ENCODE measurements around the gene XRCC1. TPM values are rescaled to one million over a fixed set of nuclear protein-coding genes. Genes with fewer than 3 reads are reported as not detected.

XRCC1 gene
- total RNA-seq, 1 donor from 2014 or later = 6.4 TPM

- Histone ChIP-seq H3K27me3 (no peaks in the 10 kb centered on the region), H3K36me3 (peaks cover 30 to 31% of the 10 kb centered on the region in 2 donors), H3K27ac (no peak overlapping the region), H3K4me1 (peaks cover 0 to 3% of the 10 kb centered on the region in 2 donors), H3K9me3 (no peaks in the 10 kb centered on the region), H3K4me3 (no peak overlapping the region)
- DNase-seq (ENCODE audit: low spot score in 2 of 2) = no peak
- intact Hi-C loops (cut with DNase I) = no loop called here
- TF ChIP-seq CTCF (IDR thresholded peaks at IDR 0.05) = no peak
These were observed 76.3 kb downstream of the XRCC1 start for GRCh38 chr19:43499042-43499441.

GRCh38 chr19:43498233-43498842 lies 77.0 kb downstream of the XRCC1 start:
- H3K27ac ChIP-seq = no peak overlapping the region
- H3K27me3 ChIP-seq = no peaks in the 10 kb centered on the region
- H3K4me3 ChIP-seq = no peak overlapping the region
- TF ChIP-seq CTCF (IDR thresholded peaks at IDR 0.05) = no peak
- no peak for DNase-seq (ENCODE audit: low spot score in 2 of 2)
- peaks cover 0 to 2% of the 10 kb centered on the region in 2 donors for H3K4me1 ChIP-seq
- H3K36me3 ChIP-seq = peaks cover 30 to 31% of the 10 kb centered on the region in 2 donors
- intact Hi-C loops (cut with DNase I) = no loop called here
- H3K9me3 ChIP-seq = no peaks in the 10 kb centered on the region

GRCh38 chr19:43496960-43497359 lies 78.4 kb downstream of the XRCC1 start:
- no peaks in the 10 kb centered on the region for H3K9me3 ChIP-seq
- peaks cover 30 to 31% of the 10 kb centered on the region in 2 donors for H3K36me3 ChIP-seq

GRCh38 chr19:43495082-43495481 lies 80.2 kb downstream of the XRCC1 start:
- Histone ChIP-seq H3K4me1 (no peaks in the 10 kb centered on the region), H3K36me3 (peaks cover 30 to 31% of the 10 kb centered on the region in 2 donors), H3K27me3 (no peaks in the 10 kb centered on the region), H3K9me3 (no peaks in the 10 kb centered on the region), H3K27ac (no peak overlapping the region), H3K4me3 (no peak overlapping the region)
- no peak for TF ChIP-seq CTCF (IDR thresholded peaks at IDR 0.05)
- DNase-seq (ENCODE audit: low spot score in 2 of 2) = no peak
- intact Hi-C loops (cut with DNase I) = no loop called here

More at GRCh38 chr19:43496960-43497359, 78.4 kb downstream of the XRCC1 start:
- intact Hi-C loops (cut with DNase I) = no loop called here
- no peak overlapping the region for H3K27ac ChIP-seq
- DNase-seq (ENCODE audit: low spot score in 2 of 2) = no peak
- H3K4me3 ChIP-seq = no peak overlapping the region
- no peak for TF ChIP-seq CTCF (IDR thresholded peaks at IDR 0.05)
- H3K27me3 ChIP-seq = no peaks in the 10 kb centered on the region
- H3K4me1 ChIP-seq = no peaks in the 10 kb centered on the region

Other genes with a start within 250 kb of the XRCC1 start
- gene CD177, start 221.8 kb downstream of the XRCC1 start, total RNA-seq = not detected
- not detected for gene TEX101, start 160.6 kb downstream of the XRCC1 start, total RNA-seq
- not detected for gene LYPD3, start 109.9 kb downstream of the XRCC1 start, total RNA-seq
- gene PHLDB3, start 70.8 kb downstream of the XRCC1 start, total RNA-seq = 1.8 TPM
- gene ETHE1, start 48.3 kb downstream of the XRCC1 start, total RNA-seq = 118 TPM
- not detected for gene ZNF575, start 42.3 kb downstream of the XRCC1 start, total RNA-seq
- 2.2 TPM for gene PINLYP, start 274 bp upstream of the XRCC1 start, total RNA-seq
- 17.2 TPM for gene IRGQ, start 20.6 kb upstream of the XRCC1 start, total RNA-seq
- 3.1 TPM for gene ZNF576, start 21.1 kb upstream of the XRCC1 start, total RNA-seq
- gene SRRM5, start 36.6 kb upstream of the XRCC1 start, total RNA-seq = 0.32 TPM
- 37.3 TPM for gene ZNF428, start 44.1 kb upstream of the XRCC1 start, total RNA-seq
- gene CADM4, start 64.3 kb upstream of the XRCC1 start, total RNA-seq = 3.5 TPM
- 30.2 TPM for gene PLAUR, start 94.6 kb upstream of the XRCC1 start, total RNA-seq
- not detected for gene IRGC, start 140.5 kb upstream of the XRCC1 start, total RNA-seq
- gene SMG9, start 179.4 kb upstream of the XRCC1 start, total RNA-seq = 126 TPM
- 2.3 TPM for gene KCNN4, start 205.4 kb upstream of the XRCC1 start, total RNA-seq
- not detected for gene LYPD5, start 226.9 kb upstream of the XRCC1 start, total RNA-seq

Data from ascending aorta (tissue), 2 donors.